HepG2 (cell line): ENCODE data around the gene DHRS1. TPM values are rescaled to one million over a fixed set of nuclear protein-coding genes. Genes with fewer than 3 reads are reported as not detected.

Experiments used
- ATAC-seq: fragments of 200-7000 bp; cut with Tn5 transposase; 3 replicates; pipeline ENCODE4 v1.9.1; 2020; ENCODE audit warnings: mild to moderate bottlenecking, moderate library complexity
- BruUV-seq: library from RNA; stranded (reverse); fragments of 400-500 nt; replicated peaks from 2 replicates; lab custom pipeline; 2021; lab: Mats Ljungman, UMichigan
- CTCF ChIA-PET: fragments of 300-600 bp; formaldehyde crosslinking; extraction: SDS; loops from one replicate; lab custom pipeline; 2021; ENCODE audit warnings: low total read pairs, inconsistent platforms, low intra/inter-chr PET ratio; lab: Yijun Ruan, JAX
- POLR2A ChIA-PET: fragments of 350-600 bp; sonication (Branson Sonifier 250); formaldehyde crosslinking; loops from one replicate; lab custom pipeline; 2020; ENCODE audit warnings: antibody characterized with exemption, inconsistent platforms; lab: Yijun Ruan, JAX
- DNase-seq: peaks from one replicate; pipeline ENCODE4 v3.0.0-alpha.2; 2015; ENCODE audit warnings: low spot score
- FAIRE-seq: peaks from 3 replicates; lab custom pipeline; 2011; peaks lifted over from hg19 to GRCh38; lab: Jason Lieb, UNC
- H2AFZ ChIP-seq: one replicate; pipeline ENCODE4 v1.6.1; 2011; ENCODE audit warnings: low read length, inconsistent platforms
- H3K27ac ChIP-seq: fragments of 300-600 bp; 3 replicates; pipeline ENCODE4 v1.8.0; 2011; ENCODE audit warnings: mixed run types, mild to moderate bottlenecking, mixed read lengths, low read length, inconsistent platforms; ENCODE audit not compliant: insufficient read depth; ENCODE audit errors: extremely low read length
- H3K27me3 ChIP-seq, 2 experiments: fragments of 200-600 bp in 1 of 2; 2 replicates in 1 of 2; 3 replicates in 1 of 2; pipeline versions ENCODE4 v1.6.0 to v1.8.0; 2011; ENCODE audit warnings: low read length in 2 of 2, mild to moderate bottlenecking in 2 of 2, moderate library complexity in 2 of 2, inconsistent platforms in 1 of 2; ENCODE audit not compliant: insufficient read depth in 2 of 2, control insufficient read depth in 1 of 2
- H3K36me3 ChIP-seq, 2 experiments: fragments of 200-600 bp in 1 of 2; replicated peaks in 1 of 2; 2 replicates in 1 of 2; 3 replicates in 1 of 2; pipeline versions ENCODE4 v1.5.1 to v1.8.0; 2011; ENCODE audit warnings: low read length in 2 of 2, inconsistent platforms in 1 of 2; ENCODE audit not compliant: insufficient read depth in 2 of 2, control insufficient read depth in 1 of 2
- H3K4me1 ChIP-seq: 2 replicates; pipeline ENCODE4 v1.5.1; 2012; ENCODE audit warnings: low read length, inconsistent platforms; ENCODE audit not compliant: insufficient read depth
- H3K4me2 ChIP-seq: 2 replicates; pipeline ENCODE4 v1.6.0; 2011; ENCODE audit warnings: low read depth, low read length, inconsistent platforms
- H3K4me3 ChIP-seq, 3 experiments: fragments of 200-600 bp in 1 of 3; sonication (generic), shearing (Covaris generic) in 1 of 3; replicated peaks in 1 of 3; 2 replicates each; pipeline ENCODE4 v1.5.1; 2011 to 2016; ENCODE audit warnings: low read length in 3 of 3, inconsistent platforms in 2 of 3, low read depth in 2 of 3, mild to moderate bottlenecking in 2 of 3, control low read depth in 1 of 3, mixed read lengths in 1 of 3; ENCODE audit not compliant: insufficient read depth in 1 of 3
- H3K79me2 ChIP-seq: one replicate; pipeline ENCODE4 v1.6.1; 2011; ENCODE audit warnings: low read length, inconsistent platforms; ENCODE audit not compliant: insufficient read depth
- H3K9ac ChIP-seq: 2 replicates; pipeline ENCODE4 v1.6.0; 2011; ENCODE audit warnings: mild to moderate bottlenecking, low read depth, low read length, inconsistent platforms; ENCODE audit not compliant: insufficient read depth
- H3K9me3 ChIP-seq: 2 replicates; pipeline ENCODE4 v1.5.1; 2012; ENCODE audit warnings: mild to moderate bottlenecking, low read length
- H4K20me1 ChIP-seq: 2 replicates; pipeline ENCODE4 v1.6.0; 2011; ENCODE audit warnings: inconsistent platforms, mild to moderate bottlenecking, low read length, moderate library complexity; ENCODE audit not compliant: insufficient read depth
- ARID2 ChIP-seq: sonication (generic); formaldehyde crosslinking; IDR thresholded peaks from 2 replicates; pipeline ENCODE4 v1.8.1; 2022; ENCODE audit warnings: mild to moderate bottlenecking, missing genetic modification reagents, borderline replicate concordance
- EEA1 ChIP-seq: sonication (generic); formaldehyde crosslinking; IDR thresholded peaks from 2 replicates; pipeline ENCODE4 v1.5.1; 2020; ENCODE audit warnings: mild to moderate bottlenecking, missing genetic modification reagents, borderline replicate concordance
- MAFF ChIP-seq: IDR thresholded peaks from 2 replicates; pipeline ENCODE4 v1.6.1; 2011; ENCODE audit warnings: low read depth, low read length, improper control_type of control experiment
- NR2C2 ChIP-seq: sonication (generic); formaldehyde crosslinking; IDR thresholded peaks from 2 replicates; pipeline ENCODE4 v1.4.0; 2020; ENCODE audit warnings: missing genetic modification reagents, mild to moderate bottlenecking, moderate library complexity, borderline replicate concordance
- PHF20 ChIP-seq: sonication (generic); formaldehyde crosslinking; IDR thresholded peaks from 2 replicates; pipeline ENCODE4 v1.5.0; 2020; ENCODE audit warnings: mild to moderate bottlenecking, missing genetic modification reagents
- RFXANK ChIP-seq: IDR thresholded peaks from 2 replicates; pipeline ENCODE4 v1.6.1; 2016
- ZNF430 ChIP-seq: sonication (generic); formaldehyde crosslinking; IDR thresholded peaks from 2 replicates; pipeline ENCODE4 v1.9.0; 2021; ENCODE audit warnings: mild to moderate bottlenecking, missing genetic modification reagents
- WGBS: methylation state at CpG from one replicate; pipeline ENCODE4 v1.1.6; 2017; ENCODE audit warnings: low lambda C conversion rate; 5-methylcytosine and 5-hydroxymethylcytosine counted together
- in situ Hi-C: cut with HindIII; loops from 2 replicates; pipeline ENCODE4 v1.10.0; 2017; ENCODE audit warnings: low pct_unique_long_range_greater_than_20kb; ENCODE audit not compliant: extremely low pct_ligation_motif_present
- intact Hi-C: fragments of 100-400 bp; cut with micrococcal nuclease; formaldehyde crosslinking; loops from one replicate; pipeline ENCODE4 v1.10.0; 2022; ENCODE audit not compliant: unreplicated experiment
- polyA plus RNA-seq, 8 experiments: library from polyadenylated mRNA; depleted of rRNA in 3 of 8; stranded (reverse) in 7 of 8; unstranded in 1 of 8; fragments of >200 nt; fragmentation: Illumina TruSeq in 4 of 8; extraction: Trizol in 4 of 8; gene quantifications; 2 replicates each; pipeline versions ENCODE4 v1.2.1 to v1.2.3, GENCODE V29; 2011 to 2016; ENCODE audit warnings: low read depth in 4 of 8, missing spikeins in 1 of 8, mixed read lengths in 1 of 8; ENCODE audit not compliant: insufficient read depth in 1 of 8
- total RNA-seq, 5 experiments: library from RNA; depleted of rRNA; stranded (reverse); fragments of >200 nt; fragmentation: Illumina TruSeq; extraction: Trizol; gene quantifications; 2 replicates each; pipeline ENCODE4 v1.2.3, GENCODE V29; 2016; ENCODE audit warnings: low read depth in 1 of 5
- TF ChIP-seq, protein P1 (sequence below): sonication (generic); formaldehyde crosslinking; IDR thresholded peaks from 2 replicates; pipeline ENCODE4 v1.5.1; 2020; ENCODE audit warnings: mild to moderate bottlenecking, missing genetic modification reagents, borderline replicate concordance
- TF ChIP-seq, protein P2 (sequence below): sonication (generic); formaldehyde crosslinking; IDR thresholded peaks from 2 replicates; pipeline ENCODE4 v1.9.0; 2021; ENCODE audit warnings: missing genetic modification reagents, mild to moderate bottlenecking, borderline replicate concordance
- TF ChIP-seq, protein P3 (sequence below): sonication (generic); formaldehyde crosslinking; IDR thresholded peaks from 2 replicates; pipeline ENCODE4 v1.8.0; 2022; ENCODE audit warnings: missing genetic modification reagents, low read depth, mild to moderate bottlenecking, borderline replicate concordance
- TF ChIP-seq, protein P4 (sequence below): sonication (generic); formaldehyde crosslinking; IDR thresholded peaks from 2 replicates; pipeline ENCODE4 v1.5.1; 2020; ENCODE audit warnings: missing genetic modification reagents, mild to moderate bottlenecking, borderline replicate concordance
- TF ChIP-seq, protein P5 (sequence below), 2 experiments: sonication (generic) in 1 of 2; formaldehyde crosslinking in 1 of 2; IDR thresholded peaks; 2 replicates each; pipeline versions ENCODE4 v1.4.0 to v1.6.1; 2016 to 2020; ENCODE audit warnings: borderline replicate concordance in 1 of 2, low read depth in 1 of 2, mild to moderate bottlenecking in 1 of 2, missing genetic modification reagents in 1 of 2

The DHRS1 gene
- total and polyA plus RNA-seq, 2 of the 13 experiments (the other 11 are each of a cell fraction or from before 2014, with no cell fraction given): 49.8 to 60.8 TPM

DNA sequence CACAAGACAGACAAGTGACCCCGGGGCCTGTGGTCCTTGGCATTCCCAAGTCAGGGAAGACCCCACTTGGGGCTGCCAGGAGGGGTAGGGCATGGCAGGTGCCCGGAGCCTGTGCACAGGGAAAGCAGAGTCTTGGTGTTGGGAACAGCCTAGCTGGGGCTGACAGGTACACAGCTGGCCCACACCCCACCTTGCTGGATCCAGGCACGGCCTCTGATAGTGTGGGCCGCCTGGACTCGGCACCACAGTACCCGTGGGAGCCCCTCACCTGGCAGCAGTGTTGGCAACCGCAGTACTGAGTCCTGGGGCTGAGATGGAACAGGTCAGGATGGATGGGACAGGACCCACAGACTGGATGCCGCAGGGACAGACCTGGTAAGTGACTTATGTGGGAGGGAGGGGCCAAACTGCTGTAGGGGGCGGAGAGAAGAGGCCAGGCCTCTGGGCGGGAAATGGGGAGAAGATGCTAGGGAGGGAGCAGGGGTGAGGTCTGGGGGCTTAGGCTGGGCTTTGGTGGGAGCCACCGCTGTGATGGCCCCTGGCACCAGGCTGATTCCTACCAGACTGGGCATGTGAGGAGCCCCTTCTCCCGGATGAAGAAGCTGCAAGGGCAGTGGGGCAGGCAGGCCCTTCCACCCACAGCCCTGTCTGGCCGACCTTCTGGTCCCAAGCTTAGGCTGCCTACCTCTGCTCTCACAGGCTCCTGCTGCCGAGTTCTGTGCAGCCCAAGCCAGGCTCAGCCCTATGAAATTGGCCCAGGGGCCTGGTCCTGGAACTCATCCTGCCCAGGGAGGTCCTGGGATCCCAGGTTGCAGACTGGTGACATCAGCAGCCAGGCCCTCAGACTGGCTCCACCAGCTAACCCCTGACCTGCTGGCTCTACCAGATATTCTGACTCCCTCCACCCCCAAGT, 36.5 kb downstream of the DHRS1 start, which contains the start of gene TGM1:
Gene TGM1 (minus strand): TSS at position 357 of the 913 bp plus-strand sequence. CDS start 825 bp downstream, outside the sequence.
- Histone ChIP-seq H3K27me3 (no peaks in the 10 kb centered on the region), H3K4me2 (no peak within 1 kb of the TSS), H3K9ac (peak within 1 kb of the TSS; percentile 5; the same call in 1 of the 2 replicates), H4K20me1 (no peaks in the 10 kb centered on the region), H3K79me2 (no peaks in the 10 kb centered on the region), H3K4me1 (peaks cover 13% of the 10 kb centered on the region), H3K4me3 (no peak within 1 kb of the TSS), H3K9me3 (no peaks in the 10 kb centered on the region), H3K27ac (no peak within 1 kb of the TSS), H2AFZ (no peak within 1 kb of the TSS), H3K36me3 (peaks cover 19 to 28% of the 10 kb centered on the region in 2 experiments; a peak in 4 of 5 replicates)
- FAIRE-seq: no peak
- intact Hi-C loops (no loop called here), in situ Hi-C loops (no loop called here)
- ChIA-PET POLR2A (interaction anchor here (1.0 to 16.5 kb wide), 5 partner anchors 7 to 44 kb away, joined by 3 to 435 read pairs (median 23); partner anchors contain the start of genes CIDEB, DHRS1, NOP9 and RABGGTA), CTCF (no interaction called here)
- BruUV-seq: no TSS peak
- DNase-seq: no peak
- ATAC-seq: peak; percentile 1
- WGBS: 83% methylated on average over 14 of the region's 14 CpGs
- TF ChIP-seq, protein P1, sequence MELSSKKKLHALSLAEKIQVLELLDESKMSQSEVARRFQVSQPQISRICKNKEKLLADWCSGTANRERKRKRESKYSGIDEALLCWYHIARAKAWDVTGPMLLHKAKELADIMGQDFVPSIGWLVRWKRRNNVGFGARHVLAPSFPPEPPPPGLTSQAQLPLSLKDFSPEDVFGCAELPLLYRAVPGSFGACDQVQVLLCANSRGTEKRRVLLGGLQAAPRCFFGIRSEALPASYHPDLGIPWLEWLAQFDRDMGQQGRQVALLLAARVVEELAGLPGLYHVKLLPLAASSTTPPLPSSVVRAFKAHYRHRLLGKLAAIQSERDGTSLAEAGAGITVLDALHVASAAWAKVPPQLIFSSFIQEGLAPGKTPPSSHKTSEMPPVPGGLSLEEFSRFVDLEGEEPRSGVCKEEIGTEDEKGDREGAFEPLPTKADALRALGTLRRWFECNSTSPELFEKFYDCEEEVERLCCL (CRISPR knock-in tag): no peak
- TF ChIP-seq, protein P2, sequence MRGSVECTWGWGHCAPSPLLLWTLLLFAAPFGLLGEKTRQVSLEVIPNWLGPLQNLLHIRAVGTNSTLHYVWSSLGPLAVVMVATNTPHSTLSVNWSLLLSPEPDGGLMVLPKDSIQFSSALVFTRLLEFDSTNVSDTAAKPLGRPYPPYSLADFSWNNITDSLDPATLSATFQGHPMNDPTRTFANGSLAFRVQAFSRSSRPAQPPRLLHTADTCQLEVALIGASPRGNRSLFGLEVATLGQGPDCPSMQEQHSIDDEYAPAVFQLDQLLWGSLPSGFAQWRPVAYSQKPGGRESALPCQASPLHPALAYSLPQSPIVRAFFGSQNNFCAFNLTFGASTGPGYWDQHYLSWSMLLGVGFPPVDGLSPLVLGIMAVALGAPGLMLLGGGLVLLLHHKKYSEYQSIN: no peak
- TF ChIP-seq MAFF (no peak), ARID2 (CRISPR knock-in tag) (no peak), NR2C2 (CRISPR knock-in tag) (no peak), ZNF430 (CRISPR knock-in tag) (no peak), RFXANK (CRISPR knock-in tag) (no peak), EEA1 (CRISPR knock-in tag) (0 out of 2 replicates have a peak, but pooled peaks have one; percentile 67), PHF20 (no peak)
- TF ChIP-seq, protein P3, sequence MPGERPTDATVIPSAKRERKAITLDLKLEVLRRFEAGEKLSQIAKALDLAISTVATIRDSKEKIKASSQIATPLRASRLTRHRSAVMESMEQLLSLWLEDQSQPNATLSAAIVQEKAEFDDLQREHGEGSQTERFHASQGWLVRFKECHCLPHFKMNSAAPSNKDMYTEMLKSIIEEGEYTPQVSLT (CRISPR knock-in tag): no peak
- TF ChIP-seq, protein P4, sequence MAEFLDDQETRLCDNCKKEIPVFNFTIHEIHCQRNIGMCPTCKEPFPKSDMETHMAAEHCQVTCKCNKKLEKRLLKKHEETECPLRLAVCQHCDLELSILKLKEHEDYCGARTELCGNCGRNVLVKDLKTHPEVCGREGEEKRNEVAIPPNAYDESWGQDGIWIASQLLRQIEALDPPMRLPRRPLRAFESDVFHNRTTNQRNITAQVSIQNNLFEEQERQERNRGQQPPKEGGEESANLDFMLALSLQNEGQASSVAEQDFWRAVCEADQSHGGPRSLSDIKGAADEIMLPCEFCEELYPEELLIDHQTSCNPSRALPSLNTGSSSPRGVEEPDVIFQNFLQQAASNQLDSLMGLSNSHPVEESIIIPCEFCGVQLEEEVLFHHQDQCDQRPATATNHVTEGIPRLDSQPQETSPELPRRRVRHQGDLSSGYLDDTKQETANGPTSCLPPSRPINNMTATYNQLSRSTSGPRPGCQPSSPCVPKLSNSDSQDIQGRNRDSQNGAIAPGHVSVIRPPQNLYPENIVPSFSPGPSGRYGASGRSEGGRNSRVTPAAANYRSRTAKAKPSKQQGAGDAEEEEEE (CRISPR knock-in tag): no peak
- TF ChIP-seq, protein P5, sequence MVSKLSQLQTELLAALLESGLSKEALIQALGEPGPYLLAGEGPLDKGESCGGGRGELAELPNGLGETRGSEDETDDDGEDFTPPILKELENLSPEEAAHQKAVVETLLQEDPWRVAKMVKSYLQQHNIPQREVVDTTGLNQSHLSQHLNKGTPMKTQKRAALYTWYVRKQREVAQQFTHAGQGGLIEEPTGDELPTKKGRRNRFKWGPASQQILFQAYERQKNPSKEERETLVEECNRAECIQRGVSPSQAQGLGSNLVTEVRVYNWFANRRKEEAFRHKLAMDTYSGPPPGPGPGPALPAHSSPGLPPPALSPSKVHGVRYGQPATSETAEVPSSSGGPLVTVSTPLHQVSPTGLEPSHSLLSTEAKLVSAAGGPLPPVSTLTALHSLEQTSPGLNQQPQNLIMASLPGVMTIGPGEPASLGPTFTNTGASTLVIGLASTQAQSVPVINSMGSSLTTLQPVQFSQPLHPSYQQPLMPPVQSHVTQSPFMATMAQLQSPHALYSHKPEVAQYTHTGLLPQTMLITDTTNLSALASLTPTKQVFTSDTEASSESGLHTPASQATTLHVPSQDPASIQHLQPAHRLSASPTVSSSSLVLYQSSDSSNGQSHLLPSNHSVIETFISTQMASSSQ (IDR thresholded peaks at IDR 0.05; ENCODE audit: low read depth): no peak
- TF ChIP-seq, protein P5 (CRISPR knock-in tag; IDR thresholded peaks at IDR 0.05; ENCODE audit: borderline replicate concordance): no peak
